ENCODE data around the gene KRTAP10-4.

GRCh38 chr21:44569861-44570517 lies 3.5 kb upstream of the KRTAP10-4 start:
- TF ChIP-seq CTCF (IDR thresholded peaks at IDR 0.05) (no peak), YY1 (IDR thresholded peaks at IDR 0.05; ENCODE audit: low read depth) (no peak), TAF1 (IDR thresholded peaks at IDR 0.05; ENCODE audit: borderline replicate concordance, low read depth, low read length) (no peak), RAD21 (IDR thresholded peaks at IDR 0.05; ENCODE audit: low read length) (no peak), PBX3 (IDR thresholded peaks at IDR 0.05) (no peak), SIN3A (IDR thresholded peaks at IDR 0.05; ENCODE audit: borderline replicate concordance, low read depth, low read length) (no peak), GABPA (IDR thresholded peaks at IDR 0.05; ENCODE audit: low read depth) (no peak), JUND (IDR thresholded peaks at IDR 0.05) (no peak), REST (IDR thresholded peaks at IDR 0.05; ENCODE audit: low read depth, low read length) (no peak), EZH2phosphoT487 (IDR thresholded peaks at IDR 0.05; ENCODE audit: borderline replicate concordance, low read depth) (no peak), MXI1 (IDR thresholded peaks at IDR 0.05; ENCODE audit: low read depth, low read length) (no peak), EP300 (IDR thresholded peaks at IDR 0.05; ENCODE audit: borderline replicate concordance in 1 of 2, low read depth in 1 of 2, low read length in 1 of 2) (no peak), RFX5 (IDR thresholded peaks at IDR 0.05; ENCODE audit: low read length) (no peak)
- TF ChIP-seq, protein P1, sequence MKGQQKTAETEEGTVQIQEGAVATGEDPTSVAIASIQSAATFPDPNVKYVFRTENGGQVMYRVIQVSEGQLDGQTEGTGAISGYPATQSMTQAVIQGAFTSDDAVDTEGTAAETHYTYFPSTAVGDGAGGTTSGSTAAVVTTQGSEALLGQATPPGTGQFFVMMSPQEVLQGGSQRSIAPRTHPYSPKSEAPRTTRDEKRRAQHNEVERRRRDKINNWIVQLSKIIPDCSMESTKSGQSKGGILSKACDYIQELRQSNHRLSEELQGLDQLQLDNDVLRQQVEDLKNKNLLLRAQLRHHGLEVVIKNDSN (IDR thresholded peaks at IDR 0.05; ENCODE audit: borderline replicate concordance, low read depth): no peak
